HepG2 (cell line): ENCODE results near the gene SLC13A5. TPM values are rescaled to one million over a fixed set of nuclear protein-coding genes. Genes with fewer than 3 reads are reported as not detected.

Experiments
- ATF7 ChIP-seq, 2 experiments: fragments of 450-650 bp in 1 of 2; sonication (generic) in 1 of 2; formaldehyde crosslinking in 1 of 2; IDR thresholded peaks; 2 replicates each; pipeline versions ENCODE4 v1.4.0 to v1.6.1; 2016 to 2020; ENCODE audit warnings: antibody characterized with exemption in 1 of 2, mild to moderate bottlenecking in 1 of 2, missing genetic modification reagents in 1 of 2
- ATM ChIP-seq: fragments of 450-650 bp; IDR thresholded peaks from 2 replicates; pipeline ENCODE4 v1.7.1; 2017; ENCODE audit warnings: mild to moderate bottlenecking, borderline replicate concordance
- CHCHD3 ChIP-seq: sonication (generic); formaldehyde crosslinking; IDR thresholded peaks from 2 replicates; pipeline ENCODE4 v1.8.0; 2022; ENCODE audit warnings: mild to moderate bottlenecking, missing genetic modification reagents, moderate library complexity
- FOXA3 ChIP-seq: IDR thresholded peaks from 2 replicates; pipeline ENCODE4 v1.6.1; 2016; ENCODE audit warnings: missing genetic modification reagents, missing compliant biosample characterization
- HIVEP1 ChIP-seq: sonication (generic); formaldehyde crosslinking; IDR thresholded peaks from 2 replicates; pipeline ENCODE4 v1.4.0; 2020; ENCODE audit warnings: mild to moderate bottlenecking, missing genetic modification reagents
- HMG20B ChIP-seq: conservative IDR thresholded peaks from 2 replicates; pipeline ENCODE4 v1.6.1; 2016; ENCODE audit warnings: missing genetic modification reagents, missing compliant biosample characterization
- HMGXB3 ChIP-seq: sonication (generic); formaldehyde crosslinking; IDR thresholded peaks from 2 replicates; pipeline ENCODE4 v1.4.0; 2020; ENCODE audit warnings: missing genetic modification reagents, borderline replicate concordance
- LCORL ChIP-seq, 2 experiments: fragments of 450-650 bp in 1 of 2; sonication (generic) in 1 of 2; formaldehyde crosslinking in 1 of 2; IDR thresholded peaks; 2 replicates each; pipeline versions ENCODE4 v1.5.0 to v1.6.1; 2017 to 2020; ENCODE audit warnings: antibody characterized with exemption in 1 of 2, missing genetic modification reagents in 1 of 2
- PCBP1 ChIP-seq: fragments of 200-400 bp; formaldehyde crosslinking; IDR thresholded peaks from 2 replicates; pipeline ENCODE4 v1.6.1; 2017; ENCODE audit warnings: mild to moderate bottlenecking, low read depth, low read length, borderline replicate concordance
- RAD21 ChIP-seq: fragments of 450-650 bp; formaldehyde crosslinking; IDR thresholded peaks from 2 replicates; pipeline ENCODE4 v1.5.0; 2020; ENCODE audit warnings: mild to moderate bottlenecking
- RFX3 ChIP-seq: IDR thresholded peaks from 2 replicates; pipeline ENCODE4 v1.6.1; 2016; ENCODE audit warnings: missing biosample characterization, missing genetic modification reagents
- TCF7L2 ChIP-seq: IDR thresholded peaks from 2 replicates; pipeline ENCODE4 v1.6.1; 2011; ENCODE audit warnings: mild to moderate bottlenecking, low read depth, low read length, moderate library complexity
- ZBTB25 ChIP-seq: IDR thresholded peaks from 2 replicates; pipeline ENCODE4 v1.6.1; 2018; ENCODE audit warnings: missing genetic modification reagents
- ZNF205 ChIP-seq: IDR thresholded peaks from 2 replicates; pipeline ENCODE4 v1.6.1; 2018; ENCODE audit warnings: missing biosample characterization, missing genetic modification reagents
- ZNF382 ChIP-seq: sonication (generic); formaldehyde crosslinking; IDR thresholded peaks from 2 replicates; pipeline ENCODE4 v1.5.0; 2020; ENCODE audit warnings: missing genetic modification reagents, mild to moderate bottlenecking, borderline replicate concordance
- polyA plus RNA-seq, 8 experiments: library from polyadenylated mRNA; depleted of rRNA in 3 of 8; stranded (reverse) in 7 of 8; unstranded in 1 of 8; fragments of >200 nt; fragmentation: Illumina TruSeq in 4 of 8; extraction: Trizol in 4 of 8; gene quantifications; 2 replicates each; pipeline versions ENCODE4 v1.2.1 to v1.2.3, GENCODE V29; 2011 to 2016; ENCODE audit warnings: low read depth in 4 of 8, missing spikeins in 1 of 8, mixed read lengths in 1 of 8; ENCODE audit not compliant: insufficient read depth in 1 of 8
- total RNA-seq, 5 experiments: library from RNA; depleted of rRNA; stranded (reverse); fragments of >200 nt; fragmentation: Illumina TruSeq; extraction: Trizol; gene quantifications; 2 replicates each; pipeline ENCODE4 v1.2.3, GENCODE V29; 2016; ENCODE audit warnings: low read depth in 1 of 5
- TF ChIP-seq, protein P1 (sequence below): sonication (generic); formaldehyde crosslinking; IDR thresholded peaks from 2 replicates; pipeline ENCODE4 v1.9.0; 2021; ENCODE audit warnings: missing genetic modification reagents, mild to moderate bottlenecking, borderline replicate concordance
- TF ChIP-seq, protein P2 (sequence below): sonication (generic); formaldehyde crosslinking; IDR thresholded peaks from 2 replicates; pipeline ENCODE4 v1.4.0; 2020; ENCODE audit warnings: missing genetic modification reagents

The SLC13A5 gene
- total and polyA plus RNA-seq, 2 of the 13 experiments (the other 11 are each of a cell fraction or from before 2014, with no cell fraction given) = 42.8 to 310 TPM

GRCh38 chr17:6683081-6683684 is 30.0 kb downstream of the SLC13A5 start (continued):
- TF ChIP-seq, protein P1, sequence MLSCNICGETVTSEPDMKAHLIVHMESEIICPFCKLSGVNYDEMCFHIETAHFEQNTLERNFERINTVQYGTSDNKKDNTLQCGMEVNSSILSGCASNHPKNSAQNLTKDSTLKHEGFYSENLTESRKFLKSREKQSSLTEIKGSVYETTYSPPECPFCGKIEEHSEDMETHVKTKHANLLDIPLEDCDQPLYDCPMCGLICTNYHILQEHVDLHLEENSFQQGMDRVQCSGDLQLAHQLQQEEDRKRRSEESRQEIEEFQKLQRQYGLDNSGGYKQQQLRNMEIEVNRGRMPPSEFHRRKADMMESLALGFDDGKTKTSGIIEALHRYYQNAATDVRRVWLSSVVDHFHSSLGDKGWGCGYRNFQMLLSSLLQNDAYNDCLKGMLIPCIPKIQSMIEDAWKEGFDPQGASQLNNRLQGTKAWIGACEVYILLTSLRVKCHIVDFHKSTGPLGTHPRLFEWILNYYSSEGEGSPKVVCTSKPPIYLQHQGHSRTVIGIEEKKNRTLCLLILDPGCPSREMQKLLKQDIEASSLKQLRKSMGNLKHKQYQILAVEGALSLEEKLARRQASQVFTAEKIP (CRISPR knock-in tag) = no peak
- TF ChIP-seq HIVEP1 = no peak
- TF ChIP-seq ZBTB25 (CRISPR knock-in tag) = no peak; the same call in 1 of the 2 replicates
- no peak for TF ChIP-seq LCORL (IDR thresholded peaks at IDR 0.05)
- TF ChIP-seq LCORL (CRISPR knock-in tag; IDR thresholded peaks at IDR 0.05) = peak; percentile 74; the same call in 1 of the 2 replicates
- TF ChIP-seq CHCHD3 = no peak
- TF ChIP-seq ATM = no peak
- TF ChIP-seq HMGXB3 (CRISPR knock-in tag) = no peak
- no peak for TF ChIP-seq RFX3 (CRISPR knock-in tag)
- TF ChIP-seq, protein P2, sequence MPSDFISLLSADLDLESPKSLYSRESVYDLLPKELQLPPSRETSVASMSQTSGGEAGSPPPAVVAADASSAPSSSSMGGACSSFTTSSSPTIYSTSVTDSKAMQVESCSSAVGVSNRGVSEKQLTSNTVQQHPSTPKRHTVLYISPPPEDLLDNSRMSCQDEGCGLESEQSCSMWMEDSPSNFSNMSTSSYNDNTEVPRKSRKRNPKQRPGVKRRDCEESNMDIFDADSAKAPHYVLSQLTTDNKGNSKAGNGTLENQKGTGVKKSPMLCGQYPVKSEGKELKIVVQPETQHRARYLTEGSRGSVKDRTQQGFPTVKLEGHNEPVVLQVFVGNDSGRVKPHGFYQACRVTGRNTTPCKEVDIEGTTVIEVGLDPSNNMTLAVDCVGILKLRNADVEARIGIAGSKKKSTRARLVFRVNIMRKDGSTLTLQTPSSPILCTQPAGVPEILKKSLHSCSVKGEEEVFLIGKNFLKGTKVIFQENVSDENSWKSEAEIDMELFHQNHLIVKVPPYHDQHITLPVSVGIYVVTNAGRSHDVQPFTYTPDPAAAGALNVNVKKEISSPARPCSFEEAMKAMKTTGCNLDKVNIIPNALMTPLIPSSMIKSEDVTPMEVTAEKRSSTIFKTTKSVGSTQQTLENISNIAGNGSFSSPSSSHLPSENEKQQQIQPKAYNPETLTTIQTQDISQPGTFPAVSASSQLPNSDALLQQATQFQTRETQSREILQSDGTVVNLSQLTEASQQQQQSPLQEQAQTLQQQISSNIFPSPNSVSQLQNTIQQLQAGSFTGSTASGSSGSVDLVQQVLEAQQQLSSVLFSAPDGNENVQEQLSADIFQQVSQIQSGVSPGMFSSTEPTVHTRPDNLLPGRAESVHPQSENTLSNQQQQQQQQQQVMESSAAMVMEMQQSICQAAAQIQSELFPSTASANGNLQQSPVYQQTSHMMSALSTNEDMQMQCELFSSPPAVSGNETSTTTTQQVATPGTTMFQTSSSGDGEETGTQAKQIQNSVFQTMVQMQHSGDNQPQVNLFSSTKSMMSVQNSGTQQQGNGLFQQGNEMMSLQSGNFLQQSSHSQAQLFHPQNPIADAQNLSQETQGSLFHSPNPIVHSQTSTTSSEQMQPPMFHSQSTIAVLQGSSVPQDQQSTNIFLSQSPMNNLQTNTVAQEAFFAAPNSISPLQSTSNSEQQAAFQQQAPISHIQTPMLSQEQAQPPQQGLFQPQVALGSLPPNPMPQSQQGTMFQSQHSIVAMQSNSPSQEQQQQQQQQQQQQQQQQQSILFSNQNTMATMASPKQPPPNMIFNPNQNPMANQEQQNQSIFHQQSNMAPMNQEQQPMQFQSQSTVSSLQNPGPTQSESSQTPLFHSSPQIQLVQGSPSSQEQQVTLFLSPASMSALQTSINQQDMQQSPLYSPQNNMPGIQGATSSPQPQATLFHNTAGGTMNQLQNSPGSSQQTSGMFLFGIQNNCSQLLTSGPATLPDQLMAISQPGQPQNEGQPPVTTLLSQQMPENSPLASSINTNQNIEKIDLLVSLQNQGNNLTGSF (CRISPR knock-in tag) = no peak
- no peak for TF ChIP-seq ATF7 (IDR thresholded peaks at IDR 0.05)
- TF ChIP-seq ATF7 (CRISPR knock-in tag; IDR thresholded peaks at IDR 0.05) = no peak
- no peak for TF ChIP-seq HMG20B (CRISPR knock-in tag)
- TF ChIP-seq ZNF382 (CRISPR knock-in tag) = no peak
- TF ChIP-seq TCF7L2 = no peak
- no peak for TF ChIP-seq ZNF205 (CRISPR knock-in tag)
- TF ChIP-seq RAD21 (CRISPR knock-in tag) = no peak
- TF ChIP-seq FOXA3 (CRISPR knock-in tag) = peak; percentile 75
- TF ChIP-seq PCBP1 = no peak
